HepG2 (cell line): ENCODE results near the gene GCNT2. TPM values are rescaled to one million over a fixed set of nuclear protein-coding genes. Genes with fewer than 3 reads are reported as not detected.
"Not testable (repeated sequence)": the region's sequence is repeated elsewhere in the genome, so short reads cannot be mapped to it uniquely, and the experiment has no call there.

Source experiments
- ATAC-seq: fragments of 200-7000 bp; cut with Tn5 transposase; 3 replicates; pipeline ENCODE4 v1.9.1; 2020; ENCODE audit warnings: mild to moderate bottlenecking, moderate library complexity
- BruUV-seq: library from RNA; stranded (reverse); fragments of 400-500 nt; replicated peaks from 2 replicates; lab custom pipeline; 2021; lab: Mats Ljungman, UMichigan
- CTCF ChIA-PET: fragments of 300-600 bp; formaldehyde crosslinking; extraction: SDS; loops from one replicate; lab custom pipeline; 2021; ENCODE audit warnings: low total read pairs, inconsistent platforms, low intra/inter-chr PET ratio; lab: Yijun Ruan, JAX
- POLR2A ChIA-PET: fragments of 350-600 bp; sonication (Branson Sonifier 250); formaldehyde crosslinking; loops from one replicate; lab custom pipeline; 2020; ENCODE audit warnings: antibody characterized with exemption, inconsistent platforms; lab: Yijun Ruan, JAX
- DNase-seq: peaks from one replicate; pipeline ENCODE4 v3.0.0-alpha.2; 2015; ENCODE audit warnings: low spot score
- FAIRE-seq: peaks from 3 replicates; lab custom pipeline; 2011; peaks lifted over from hg19 to GRCh38; lab: Jason Lieb, UNC
- H2AFZ ChIP-seq: one replicate; pipeline ENCODE4 v1.6.1; 2011; ENCODE audit warnings: low read length, inconsistent platforms
- H3K27ac ChIP-seq: fragments of 300-600 bp; 3 replicates; pipeline ENCODE4 v1.8.0; 2011; ENCODE audit warnings: mixed run types, mild to moderate bottlenecking, mixed read lengths, low read length, inconsistent platforms; ENCODE audit not compliant: insufficient read depth; ENCODE audit errors: extremely low read length
- H3K27me3 ChIP-seq, 2 experiments: fragments of 200-600 bp in 1 of 2; 2 replicates in 1 of 2; 3 replicates in 1 of 2; pipeline versions ENCODE4 v1.6.0 to v1.8.0; 2011; ENCODE audit warnings: low read length in 2 of 2, mild to moderate bottlenecking in 2 of 2, moderate library complexity in 2 of 2, inconsistent platforms in 1 of 2; ENCODE audit not compliant: insufficient read depth in 2 of 2, control insufficient read depth in 1 of 2
- H3K36me3 ChIP-seq, 2 experiments: fragments of 200-600 bp in 1 of 2; replicated peaks in 1 of 2; 2 replicates in 1 of 2; 3 replicates in 1 of 2; pipeline versions ENCODE4 v1.5.1 to v1.8.0; 2011; ENCODE audit warnings: low read length in 2 of 2, inconsistent platforms in 1 of 2; ENCODE audit not compliant: insufficient read depth in 2 of 2, control insufficient read depth in 1 of 2
- H3K4me1 ChIP-seq: 2 replicates; pipeline ENCODE4 v1.5.1; 2012; ENCODE audit warnings: low read length, inconsistent platforms; ENCODE audit not compliant: insufficient read depth
- H3K4me2 ChIP-seq: 2 replicates; pipeline ENCODE4 v1.6.0; 2011; ENCODE audit warnings: low read depth, low read length, inconsistent platforms
- H3K4me3 ChIP-seq, 3 experiments: fragments of 200-600 bp in 1 of 3; sonication (generic), shearing (Covaris generic) in 1 of 3; replicated peaks in 1 of 3; 2 replicates each; pipeline ENCODE4 v1.5.1; 2011 to 2016; ENCODE audit warnings: low read length in 3 of 3, inconsistent platforms in 2 of 3, low read depth in 2 of 3, mild to moderate bottlenecking in 2 of 3, control low read depth in 1 of 3, mixed read lengths in 1 of 3; ENCODE audit not compliant: insufficient read depth in 1 of 3
- H3K79me2 ChIP-seq: one replicate; pipeline ENCODE4 v1.6.1; 2011; ENCODE audit warnings: low read length, inconsistent platforms; ENCODE audit not compliant: insufficient read depth
- H3K9ac ChIP-seq: 2 replicates; pipeline ENCODE4 v1.6.0; 2011; ENCODE audit warnings: mild to moderate bottlenecking, low read depth, low read length, inconsistent platforms; ENCODE audit not compliant: insufficient read depth
- H3K9me3 ChIP-seq: 2 replicates; pipeline ENCODE4 v1.5.1; 2012; ENCODE audit warnings: mild to moderate bottlenecking, low read length
- H4K20me1 ChIP-seq: 2 replicates; pipeline ENCODE4 v1.6.0; 2011; ENCODE audit warnings: inconsistent platforms, mild to moderate bottlenecking, low read length, moderate library complexity; ENCODE audit not compliant: insufficient read depth
- AHDC1 ChIP-seq: sonication (generic); formaldehyde crosslinking; IDR thresholded peaks from 2 replicates; pipeline ENCODE4 v1.5.1; 2020; ENCODE audit warnings: mild to moderate bottlenecking, missing genetic modification reagents, borderline replicate concordance
- ELF3 ChIP-seq: IDR thresholded peaks from 2 replicates; pipeline ENCODE4 v1.6.1; 2016; ENCODE audit warnings: missing genetic modification reagents, missing compliant biosample characterization
- IRX3 ChIP-seq: sonication (generic); formaldehyde crosslinking; IDR thresholded peaks from 2 replicates; pipeline ENCODE4 v1.8.1; 2023; ENCODE audit warnings: mild to moderate bottlenecking, low read depth, missing genetic modification reagents, borderline replicate concordance
- NFE2 ChIP-seq: sonication (generic); formaldehyde crosslinking; IDR thresholded peaks from 2 replicates; pipeline ENCODE4 v1.4.0; 2020; ENCODE audit warnings: missing genetic modification reagents
- NFE2L2 ChIP-seq: fragments of 150-350 bp; IDR thresholded peaks from 2 replicates; pipeline ENCODE4 v1.6.1; 2014; ENCODE audit warnings: low read length
- RFXAP ChIP-seq: sonication (generic); formaldehyde crosslinking; IDR thresholded peaks from 2 replicates; pipeline ENCODE4 v1.4.0; 2020; ENCODE audit warnings: missing genetic modification reagents, borderline replicate concordance
- SALL2 ChIP-seq: sonication (generic); formaldehyde crosslinking; IDR thresholded peaks from 2 replicates; pipeline ENCODE4 v1.8.1; 2023; ENCODE audit warnings: mild to moderate bottlenecking, missing genetic modification reagents, inconsistent platforms
- ZNF33B ChIP-seq: sonication (generic); formaldehyde crosslinking; IDR thresholded peaks from 2 replicates; pipeline ENCODE4 v1.5.1; 2020; ENCODE audit warnings: mild to moderate bottlenecking, missing genetic modification reagents
- ZNF740 ChIP-seq: sonication (generic); formaldehyde crosslinking; IDR thresholded peaks from 2 replicates; pipeline ENCODE4 v1.4.0; 2020; ENCODE audit warnings: missing genetic modification reagents
- ZNF749 ChIP-seq: sonication (generic); formaldehyde crosslinking; IDR thresholded peaks from 2 replicates; pipeline ENCODE4 v1.8.0; 2022; ENCODE audit warnings: mild to moderate bottlenecking, missing genetic modification reagents, moderate library complexity, borderline replicate concordance
- WGBS: methylation state at CpG from one replicate; pipeline ENCODE4 v1.1.6; 2017; ENCODE audit warnings: low lambda C conversion rate; 5-methylcytosine and 5-hydroxymethylcytosine counted together
- in situ Hi-C: cut with HindIII; loops from 2 replicates; pipeline ENCODE4 v1.10.0; 2017; ENCODE audit warnings: low pct_unique_long_range_greater_than_20kb; ENCODE audit not compliant: extremely low pct_ligation_motif_present
- intact Hi-C: fragments of 100-400 bp; cut with micrococcal nuclease; formaldehyde crosslinking; loops from one replicate; pipeline ENCODE4 v1.10.0; 2022; ENCODE audit not compliant: unreplicated experiment
- polyA plus RNA-seq, 8 experiments: library from polyadenylated mRNA; depleted of rRNA in 3 of 8; stranded (reverse) in 7 of 8; unstranded in 1 of 8; fragments of >200 nt; fragmentation: Illumina TruSeq in 4 of 8; extraction: Trizol in 4 of 8; gene quantifications; 2 replicates each; pipeline versions ENCODE4 v1.2.1 to v1.2.3, GENCODE V29; 2011 to 2016; ENCODE audit warnings: low read depth in 4 of 8, missing spikeins in 1 of 8, mixed read lengths in 1 of 8; ENCODE audit not compliant: insufficient read depth in 1 of 8
- total RNA-seq, 5 experiments: library from RNA; depleted of rRNA; stranded (reverse); fragments of >200 nt; fragmentation: Illumina TruSeq; extraction: Trizol; gene quantifications; 2 replicates each; pipeline ENCODE4 v1.2.3, GENCODE V29; 2016; ENCODE audit warnings: low read depth in 1 of 5

GCNT2 gene
- total and polyA plus RNA-seq, 2 of the 13 experiments (the other 11 are each of a cell fraction or from before 2014, with no cell fraction given): 11.8 to 31.9 TPM

GRCh38 chr6:10518557-10519407, 2.4 kb upstream of the GCNT2 start (continued):
- TF ChIP-seq ZNF749 (CRISPR knock-in tag) (no peak), SALL2 (no peak), ELF3 (CRISPR knock-in tag) (0 out of 2 replicates have a peak, but pooled peaks have one; percentile 55), RFXAP (CRISPR knock-in tag) (no peak), NFE2L2 (peak; percentile 98), ZNF33B (CRISPR knock-in tag) (no peak), IRX3 (CRISPR knock-in tag) (no peak), NFE2 (CRISPR knock-in tag) (peak; percentile 96), AHDC1 (CRISPR knock-in tag) (no peak), ZNF740 (CRISPR knock-in tag) (no peak)

- H3K9me3 ChIP-seq, H3K27ac ChIP-seq, FAIRE-seq, H3K36me3 ChIP-seq, in situ Hi-C loops, H2AFZ ChIP-seq, H3K4me3 ChIP-seq, H3K79me2 ChIP-seq, BruUV-seq, ATAC-seq, H3K9ac ChIP-seq, H4K20me1 ChIP-seq, H3K4me2 ChIP-seq, DNase-seq, intact Hi-C loops, CTCF ChIA-PET, H3K27me3 ChIP-seq: not testable (repeated sequence)
- WGBS: 79% methylated on average over 8 of the region's 8 CpGs
- H3K4me1 ChIP-seq: peaks cover 42% of the 10 kb centered on the region
- POLR2A ChIA-PET: interaction anchor here (4.1 kb wide), 1 partner anchor 176 kb away, joined by 18 read pairs; the partner anchor contains the start of genes C6orf52 and PAK1IP1
Measured at GRCh38 chr6:10519408-10519697, 1.8 kb upstream of the GCNT2 start.
